GM12865 (cell line): Measurements from ENCODE around the gene CACNA1C.

ENCODE experiments used
- DNase-seq: peaks from one replicate; pipeline ENCODE4 v3.0.0; 2010; ENCODE audit warnings: low read depth
- H3K4me3 ChIP-seq: 2 replicates; pipeline ENCODE4 v1.5.1; 2011; ENCODE audit warnings: mild to moderate bottlenecking, low read depth, low read length, control low read depth
- CTCF ChIP-seq: IDR thresholded peaks from 2 replicates; pipeline ENCODE4 v1.5.1; 2011; ENCODE audit warnings: low read length, control low read depth, low read depth, inconsistent platforms; ENCODE audit not compliant: insufficient read depth; ENCODE audit errors: missing control alignments

The CACNA1C gene

GRCh38 chr12:2286047-2286446 lies 233.3 kb downstream of the CACNA1C start:
- no peak for DNase-seq
- TF ChIP-seq CTCF: no peak
- H3K4me3 ChIP-seq: no peak overlapping the region

GRCh38 chr12:2286461-2287131 lies 233.8 kb downstream of the CACNA1C start:
- DNase-seq: no peak
- no peak overlapping the region for H3K4me3 ChIP-seq
- no peak for TF ChIP-seq CTCF

GRCh38 chr12:2287151-2287550 lies 234.4 kb downstream of the CACNA1C start:
- TF ChIP-seq CTCF: no peak
- H3K4me3 ChIP-seq: no peak overlapping the region
- DNase-seq: no peak

- no peak for DNase-seq
- no peak for TF ChIP-seq CTCF
- no peak overlapping the region for H3K4me3 ChIP-seq
Measured at GRCh38 chr12:2287589-2287988, 234.8 kb downstream of the CACNA1C start.

GRCh38 chr12:2288001-2288400 lies 235.2 kb downstream of the CACNA1C start:
- no peak for DNase-seq
- no peak overlapping the region for H3K4me3 ChIP-seq
- no peak for TF ChIP-seq CTCF

- DNase-seq: no peak
- H3K4me3 ChIP-seq: no peak overlapping the region
- TF ChIP-seq CTCF: no peak
Measured at GRCh38 chr12:2288471-2288870, 235.7 kb downstream of the CACNA1C start.

- no peak for TF ChIP-seq CTCF
- no peak for DNase-seq
Measured at GRCh38 chr12:2288875-2289274, 236.1 kb downstream of the CACNA1C start.

More at GRCh38 chr12:2288875-2289274, 236.1 kb downstream of the CACNA1C start:
- no peak overlapping the region for H3K4me3 ChIP-seq
